AG04449 (cell line): Measurements from ENCODE around the gene NOP14.

Experiments used
- CTCF ChIA-PET: fragments of 350-600 bp; formaldehyde crosslinking; extraction: SDS; loops from one replicate; lab custom pipeline; 2021; ENCODE audit warnings: antibody characterized with exemption; lab: Yijun Ruan, JAX
- POLR2A ChIA-PET: fragments of 400-600, 350-600 bp; formaldehyde crosslinking; extraction: SDS; loops from one replicate; lab custom pipeline; 2020; ENCODE audit warnings: antibody characterized with exemption, inconsistent platforms; lab: Yijun Ruan, JAX
- DNase-seq: peaks from one replicate; pipeline ENCODE4 v3.0.0-alpha.2; 2010; ENCODE audit warnings: low read depth, low spot score
- H3K4me3 ChIP-seq: 2 replicates; pipeline ENCODE4 v1.5.1; 2011; ENCODE audit warnings: low read depth, mild to moderate bottlenecking, control low read depth, low read length
- CTCF ChIP-seq: IDR thresholded peaks from one replicate; pipeline ENCODE4 v1.5.1; 2011; ENCODE audit warnings: mild to moderate bottlenecking, moderate library complexity, low read length, control low read depth, inconsistent platforms; ENCODE audit not compliant: insufficient read depth; ENCODE audit errors: missing control alignments

Gene NOP14

GRCh38 chr4:2932951-2933565 is 30.1 kb downstream of the NOP14 start:
- ChIA-PET POLR2A (no interaction called here), CTCF (no interaction called here)
- no peak for DNase-seq
- no peak for TF ChIP-seq CTCF
- H3K4me3 ChIP-seq, result peak overlapping the region; percentile 89

- ChIA-PET POLR2A (no interaction called here), CTCF (no interaction called here)
- peak overlapping the region; percentile 89 for H3K4me3 ChIP-seq
- no peak for DNase-seq
- no peak for TF ChIP-seq CTCF
Measured at GRCh38 chr4:2932321-2932950, 30.8 kb downstream of the NOP14 start.

GRCh38 chr4:2931512-2932301 is 31.5 kb downstream of the NOP14 start:
- DNase-seq, result no peak
- no peak overlapping the region for H3K4me3 ChIP-seq
- ChIA-PET POLR2A (no interaction called here), CTCF (no interaction called here)
- TF ChIP-seq CTCF, result no peak

- TF ChIP-seq CTCF, result peak; percentile 16
- POLR2A ChIA-PET, result no interaction called here
- CTCF ChIA-PET, result no interaction called here
- H3K4me3 ChIP-seq, result no peak overlapping the region
- DNase-seq, result no peak
Measured at GRCh38 chr4:2930758-2931511, 32.3 kb downstream of the NOP14 start.

GRCh38 chr4:2930135-2930757 is 33.0 kb downstream of the NOP14 start:
- TF ChIP-seq CTCF, result no peak
- ChIA-PET POLR2A (no interaction called here), CTCF (interaction anchor here (1.6 kb wide), 1 partner anchor 166 kb away, joined by 4 read pairs; no protein-coding TSS in a partner anchor)
- no peak for DNase-seq
- no peak overlapping the region for H3K4me3 ChIP-seq
